B cell (primary cell): ENCODE results near the gene MAG. TPM values are rescaled to one million over a fixed set of nuclear protein-coding genes. Genes with fewer than 3 reads are reported as not detected.

Experiments
- ATAC-seq: fragments of 200-7000 bp; cut with Tn5 transposase; one replicate; pipeline ENCODE4 v1.10.0; 2021; ENCODE audit warnings: low read depth, mild to moderate bottlenecking, moderate number of reproducible peaks, moderate library complexity
- CTCF ChIA-PET: fragments of 350-600 bp; sonication (Branson Sonifier 250); formaldehyde crosslinking; loops from one replicate; lab custom pipeline; 2021; ENCODE audit warnings: antibody characterized with exemption, inconsistent platforms; lab: Charles Lee
- POLR2A ChIA-PET: fragments of 350-600 bp; sonication (Branson Sonifier 250); formaldehyde crosslinking; loops from one replicate; lab custom pipeline; 2021; ENCODE audit warnings: antibody characterized with exemption; lab: Charles Lee
- DNase-seq: peaks from one replicate; pipeline ENCODE4 v3.0.0; 2013
- H2AFZ ChIP-seq: 2 replicates; pipeline ENCODE4 v1.6.1; 2012; ENCODE audit warnings: mild to moderate bottlenecking, low read depth, low read length; ENCODE audit not compliant: insufficient read depth, poor library complexity, severe bottlenecking
- H3K27ac ChIP-seq, 2 donors: 1 replicate in 1 of 2; 2 replicates in 1 of 2; pipeline ENCODE4 v1.5.1; 2012 to 2013; ENCODE audit warnings: low read length in 2 of 2, mild to moderate bottlenecking in 2 of 2, moderate library complexity in 1 of 2
- H3K27me3 ChIP-seq, 4 experiments: fragments of 200-600 bp in 1 of 4; sonication (generic) in 1 of 4; replicated peaks in 1 of 4; 1 replicate in 2 of 4; 2 replicates in 2 of 4; pipeline versions ENCODE4 v1.6.1 to v1.7.0; 2013 to 2016; ENCODE audit warnings: low read length in 3 of 4, mild to moderate bottlenecking in 2 of 4, mixed read lengths in 1 of 4, moderate library complexity in 1 of 4; ENCODE audit not compliant: insufficient read depth in 4 of 4, control insufficient read depth in 3 of 4; ENCODE audit errors: control extremely low read depth in 1 of 4
- H3K36me3 ChIP-seq, 2 experiments: replicated peaks in 1 of 2; 1 replicate in 1 of 2; 2 replicates in 1 of 2; pipeline versions ENCODE4 v1.6.1 to v1.7.1; 2013; ENCODE audit warnings: low read length in 1 of 2; ENCODE audit not compliant: insufficient read depth in 2 of 2, control insufficient read depth in 1 of 2; ENCODE audit errors: control extremely low read depth in 1 of 2, extremely low read depth in 1 of 2
- H3K4me1 ChIP-seq, 2 donors: fragments of 200-600 bp in 1 of 2; sonication (generic) in 1 of 2; 1 replicate in 1 of 2; 2 replicates in 1 of 2; pipeline versions ENCODE4 v1.5.1 to v1.6.1; 2013 to 2017; ENCODE audit warnings: low read length in 2 of 2; ENCODE audit not compliant: control insufficient read depth in 2 of 2, insufficient read depth in 2 of 2
- H3K4me2 ChIP-seq: replicated peaks from 2 replicates; pipeline ENCODE3; 2012; ENCODE audit warnings: mild to moderate bottlenecking, low read depth, low read length; ENCODE audit not compliant: poor library complexity, severe bottlenecking
- H3K4me3 ChIP-seq, 5 experiments: fragments of 200-600 bp in 1 of 5; sonication (generic) in 1 of 5; 1 replicate in 3 of 5; 2 replicates in 2 of 5; pipeline versions ENCODE4 v1.5.1 to v1.7.0; 2011 to 2016; ENCODE audit warnings: low read length in 4 of 5, mild to moderate bottlenecking in 4 of 5, low read depth in 2 of 5, control low read depth in 1 of 5, moderate library complexity in 1 of 5; ENCODE audit not compliant: insufficient read depth in 1 of 5; ENCODE audit errors: control extremely low read depth in 1 of 5, extremely low read depth in 1 of 5
- H3K79me2 ChIP-seq: fragments of 200-600 bp; sonication (generic); one replicate; pipeline ENCODE4 v1.6.0; 2016; ENCODE audit warnings: low read length; ENCODE audit not compliant: control insufficient read depth, insufficient read depth
- H3K9ac ChIP-seq: fragments of 200-600 bp; sonication (generic); 2 replicates; pipeline ENCODE4 v1.6.1; 2017; ENCODE audit warnings: mild to moderate bottlenecking, low read length, moderate library complexity
- H3K9me3 ChIP-seq, 3 donors: one replicate each; pipeline versions ENCODE4 v1.6.1 to v1.7.1; 2013; ENCODE audit warnings: low read length in 2 of 3; ENCODE audit not compliant: control insufficient read depth in 2 of 3, insufficient read depth in 1 of 3; ENCODE audit errors: control extremely low read depth in 1 of 3
- H4K20me1 ChIP-seq: 2 replicates; pipeline ENCODE4 v1.6.0; 2012; ENCODE audit warnings: mild to moderate bottlenecking, low read length; ENCODE audit not compliant: insufficient read depth, control insufficient read depth, poor library complexity, severe bottlenecking
- H3K27ac Mint-ChIP-seq: one replicate; pipeline ENCODE4 v1.8.0; 2021; ENCODE audit warnings: mixed read lengths
- H3K27me3 Mint-ChIP-seq: one replicate; pipeline ENCODE4 v1.8.0; 2021; ENCODE audit warnings: mixed read lengths
- H3K4me1 Mint-ChIP-seq: one replicate; pipeline ENCODE4 v1.8.0; 2021; ENCODE audit warnings: mixed read lengths
- H3K4me3 Mint-ChIP-seq: one replicate; pipeline ENCODE4 v1.8.0; 2021; ENCODE audit warnings: mixed read lengths
- H3K9me3 Mint-ChIP-seq: one replicate; pipeline ENCODE4 v1.8.0; 2022; ENCODE audit warnings: mixed read lengths; ENCODE audit not compliant: insufficient read depth
- EZH2 ChIP-seq: IDR thresholded peaks from 2 replicates; pipeline ENCODE4 v1.6.1; 2012; ENCODE audit warnings: borderline replicate concordance, low read depth, mild to moderate bottlenecking, moderate library complexity, low read length; ENCODE audit not compliant: insufficient read depth, poor library complexity, severe bottlenecking
- WGBS: methylation state at CpG from one replicate; pipeline ENCODE4 v1.1.5; 2013; ENCODE audit warnings: missing lambda C conversion rate; ENCODE audit not compliant: insufficient coverage; 5-methylcytosine and 5-hydroxymethylcytosine counted together
- intact Hi-C: fragments of 100-400 bp; cut with micrococcal nuclease; formaldehyde crosslinking; loops from one replicate; pipeline ENCODE4 v1.10.0; 2022
- polyA plus RNA-seq: library from polyadenylated mRNA; depleted of rRNA; stranded (reverse); fragments of >200 nt; gene quantifications from 2 replicates; pipeline ENCODE4 v1.2.3, GENCODE V29; 2012
- total RNA-seq, 2 donors: library from RNA; stranded (reverse); fragments of 120-200 nt in 1 of 2; gene quantifications; 1 replicate in 1 of 2; 2 replicates in 1 of 2; pipeline versions ENCODE4 v1.2.3 to v1.2.4, GENCODE V29; 2013 to 2022
- TF ChIP-seq, protein P1 (sequence below): fragments of 200-600 bp; IDR thresholded peaks from one replicate; pipeline ENCODE4 v1.8.0; 2022; ENCODE audit warnings: antibody characterized with exemption, mild to moderate bottlenecking

Gene MAG
- total and polyA plus RNA-seq, 2 donors (not counting 1 experiment from before 2014, with no cell fraction given): 0.12 to 0.58 TPM

DNA sequence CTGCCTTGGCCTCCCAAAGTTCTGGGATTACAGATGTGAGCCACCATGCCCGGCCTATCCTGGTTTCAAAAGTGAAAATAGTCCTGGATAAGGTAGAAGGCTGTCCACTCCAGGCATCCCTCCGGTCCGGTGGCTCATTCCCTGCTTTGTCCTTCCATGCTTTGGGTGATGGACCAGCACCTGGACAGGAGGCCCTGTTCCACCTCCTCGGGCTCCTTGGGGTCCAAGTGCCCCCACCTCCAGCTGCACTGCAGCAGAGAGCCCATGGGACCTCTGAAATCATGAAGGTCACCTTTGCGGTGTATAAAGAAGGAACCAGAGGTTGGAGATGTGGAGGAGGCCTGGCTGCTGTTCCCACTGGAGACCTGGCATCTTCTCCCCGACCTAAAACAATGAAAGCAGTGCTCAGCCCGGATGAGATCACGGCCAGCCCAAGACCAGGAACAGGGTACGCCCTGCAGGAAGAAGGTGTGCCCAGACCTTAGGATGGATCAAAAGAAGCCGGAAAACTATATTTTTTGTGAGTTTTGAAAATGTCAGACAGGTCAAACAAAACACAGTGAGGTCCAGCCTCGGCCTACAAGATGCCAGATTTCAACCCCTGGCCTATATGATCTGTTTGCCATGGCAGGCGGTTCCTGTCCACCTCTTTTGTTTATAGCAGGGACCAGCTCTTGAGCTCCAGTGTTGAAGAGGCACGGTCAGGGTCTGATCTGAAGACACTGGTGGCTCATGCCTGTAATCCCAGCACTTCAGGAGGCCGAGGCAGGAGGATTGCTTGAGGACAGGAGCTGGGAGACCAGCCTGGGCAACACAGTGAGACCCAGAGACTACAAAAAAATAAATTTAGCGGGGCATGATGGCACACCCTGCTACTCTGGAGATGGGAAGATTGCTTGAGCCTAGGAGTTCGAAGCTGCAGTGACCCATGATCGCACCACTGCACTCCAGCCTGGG is 37.3 kb upstream of the MAG start:
- H4K20me1 ChIP-seq: no peaks in the 10 kb centered on the region
- peaks cover 0 to 5% of the 10 kb centered on the region in 2 donors for H3K4me1 ChIP-seq
- ATAC-seq: no peak
- H3K4me1 Mint-ChIP-seq: peaks cover 13% of the 10 kb centered on the region
- peaks cover 0 to 8% of the 10 kb centered on the region in 2 experiments for H3K36me3 ChIP-seq
- POLR2A ChIA-PET: interaction anchor here (1.1 kb wide), 1 partner anchor 51 kb away, joined by 5 read pairs; no protein-coding TSS in a partner anchor
- H3K4me3 ChIP-seq: no peak overlapping the region
- intact Hi-C loops: no loop called here
- no peak overlapping the region for H3K4me3 Mint-ChIP-seq
- TF ChIP-seq, protein P1, sequence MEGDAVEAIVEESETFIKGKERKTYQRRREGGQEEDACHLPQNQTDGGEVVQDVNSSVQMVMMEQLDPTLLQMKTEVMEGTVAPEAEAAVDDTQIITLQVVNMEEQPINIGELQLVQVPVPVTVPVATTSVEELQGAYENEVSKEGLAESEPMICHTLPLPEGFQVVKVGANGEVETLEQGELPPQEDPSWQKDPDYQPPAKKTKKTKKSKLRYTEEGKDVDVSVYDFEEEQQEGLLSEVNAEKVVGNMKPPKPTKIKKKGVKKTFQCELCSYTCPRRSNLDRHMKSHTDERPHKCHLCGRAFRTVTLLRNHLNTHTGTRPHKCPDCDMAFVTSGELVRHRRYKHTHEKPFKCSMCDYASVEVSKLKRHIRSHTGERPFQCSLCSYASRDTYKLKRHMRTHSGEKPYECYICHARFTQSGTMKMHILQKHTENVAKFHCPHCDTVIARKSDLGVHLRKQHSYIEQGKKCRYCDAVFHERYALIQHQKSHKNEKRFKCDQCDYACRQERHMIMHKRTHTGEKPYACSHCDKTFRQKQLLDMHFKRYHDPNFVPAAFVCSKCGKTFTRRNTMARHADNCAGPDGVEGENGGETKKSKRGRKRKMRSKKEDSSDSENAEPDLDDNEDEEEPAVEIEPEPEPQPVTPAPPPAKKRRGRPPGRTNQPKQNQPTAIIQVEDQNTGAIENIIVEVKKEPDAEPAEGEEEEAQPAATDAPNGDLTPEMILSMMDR: no peak
- no peak for TF ChIP-seq EZH2
- no peak overlapping the region for H3K27ac ChIP-seq
- H3K9me3 ChIP-seq: no peaks in the 10 kb centered on the region
- CTCF ChIA-PET: no interaction called here
- no peaks in the 10 kb centered on the region for H3K27me3 ChIP-seq
- H3K9ac ChIP-seq: no peak overlapping the region
- whole genome bisulfite sequencing: 98% methylated on average over 14 of the region's 17 CpGs
- H3K4me2 ChIP-seq: no peak overlapping the region
- H2AFZ ChIP-seq: no peak overlapping the region
- H3K9me3 Mint-ChIP-seq: no peaks in the 10 kb centered on the region
- H3K79me2 ChIP-seq: no peaks in the 10 kb centered on the region
- no peak for DNase-seq
- no peaks in the 10 kb centered on the region for H3K27me3 Mint-ChIP-seq
- no peak overlapping the region for H3K27ac Mint-ChIP-seq

DNA sequence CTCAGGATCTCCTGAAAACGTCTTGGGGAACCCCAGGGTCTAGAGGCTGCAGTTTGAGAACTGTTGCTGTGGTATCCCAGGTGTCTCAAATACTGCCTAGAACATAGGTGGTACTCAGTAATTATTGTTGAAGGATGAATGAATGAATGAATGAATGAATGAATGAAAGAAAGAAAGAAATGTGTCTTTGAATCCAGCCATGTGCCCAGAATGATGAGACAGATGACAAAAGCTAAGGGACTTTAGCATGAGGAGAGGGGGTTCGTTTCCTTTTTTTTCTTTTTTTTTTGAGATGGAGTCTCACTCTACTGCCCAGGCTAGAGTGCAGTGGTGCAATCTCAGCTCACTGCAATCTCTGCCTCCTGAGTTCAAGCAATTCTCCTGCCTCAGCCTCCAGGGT is 35.4 kb upstream of the MAG start:
- Mint-ChIP-seq H3K4me3 (no peak overlapping the region), H3K27me3 (no peaks in the 10 kb centered on the region), H3K27ac (no peak overlapping the region), H3K4me1 (peaks cover 14% of the 10 kb centered on the region), H3K9me3 (no peaks in the 10 kb centered on the region)
- intact Hi-C loops: no loop called here
- Histone ChIP-seq H3K36me3 (peaks cover 0 to 8% of the 10 kb centered on the region in 2 experiments), H3K79me2 (no peaks in the 10 kb centered on the region), H3K4me3 (no peak overlapping the region), H3K27me3 (no peaks in the 10 kb centered on the region), H2AFZ (no peak overlapping the region), H3K9me3 (no peaks in the 10 kb centered on the region), H3K9ac (no peak overlapping the region), H4K20me1 (no peaks in the 10 kb centered on the region), H3K4me1 (no peaks in the 10 kb centered on the region), H3K4me2 (no peak overlapping the region), H3K27ac (no peak overlapping the region)
- DNase-seq: no peak
- TF ChIP-seq EZH2: no peak
- TF ChIP-seq, protein P1: no peak
- no peak for ATAC-seq
- 86% methylated on average over 1 of the region's 2 CpGs for WGBS
- CTCF ChIA-PET: interaction anchor here (1.2 kb wide), 1 partner anchor 75 kb away, joined by 4 read pairs; no protein-coding TSS in a partner anchor
- POLR2A ChIA-PET: interaction anchor here (0.8 kb wide), 1 partner anchor 9 kb away, joined by 5 read pairs; no protein-coding TSS in a partner anchor
